ENCODE results near the gene RAI1.

The RAI1 gene

GRCh38 chr17:17743391-17744112 lies 62.3 kb downstream of the RAI1 start:
- H3K4me1 ChIP-seq, result peaks cover 0 to 56% (median 43%) of the 10 kb centered on the region in 4 donors
- intact Hi-C loops (cut with DNase I; ENCODE audit: low total_unique reads), result no loop called here
- no peaks in the 10 kb centered on the region for H3K9me3 ChIP-seq
- DNase-seq, result no peak
- H3K36me3 ChIP-seq, result no peaks in the 10 kb centered on the region
- H3K4me3 ChIP-seq, result no peak overlapping the region
- H3K27ac ChIP-seq, result no peak overlapping the region
- no peaks in the 10 kb centered on the region for H3K27me3 ChIP-seq
- no peak for TF ChIP-seq CTCF (IDR thresholded peaks at IDR 0.05)

GRCh38 chr17:17744116-17744515 lies 62.9 kb downstream of the RAI1 start:
- peaks cover 0 to 56% (median 44%) of the 10 kb centered on the region in 4 donors for H3K4me1 ChIP-seq
- no peak for DNase-seq
- H3K36me3 ChIP-seq, result no peaks in the 10 kb centered on the region
- no peak overlapping the region for H3K27ac ChIP-seq
- H3K9me3 ChIP-seq, result no peaks in the 10 kb centered on the region
- no peaks in the 10 kb centered on the region for H3K27me3 ChIP-seq
- intact Hi-C loops (cut with DNase I; ENCODE audit: low total_unique reads), result no loop called here
- TF ChIP-seq CTCF (IDR thresholded peaks at IDR 0.05), result no peak
- H3K4me3 ChIP-seq, result no peak overlapping the region

GRCh38 chr17:17745476-17746455 lies 64.5 kb downstream of the RAI1 start:
- no peak for DNase-seq

GRCh38 chr17:17748179-17748578 lies 66.9 kb downstream of the RAI1 start:
- intact Hi-C loops (cut with DNase I; ENCODE audit: low total_unique reads), result no loop called here
- peak overlapping the region; percentile 50 to 71 for H3K27ac ChIP-seq
- TF ChIP-seq CTCF (IDR thresholded peaks at IDR 0.05), result no peak
- DNase-seq, result no peak
- H3K9me3 ChIP-seq, result no peaks in the 10 kb centered on the region
- no peaks in the 10 kb centered on the region for H3K27me3 ChIP-seq
- no peaks in the 10 kb centered on the region for H3K36me3 ChIP-seq
- H3K4me1 ChIP-seq, result peaks cover 0 to 42% (median 35%) of the 10 kb centered on the region in 4 donors
- H3K4me3 ChIP-seq, result no peak overlapping the region

More at GRCh38 chr17:17745476-17746455, 64.5 kb downstream of the RAI1 start:
- H3K4me1 ChIP-seq, result peaks cover 0 to 48% (median 41%) of the 10 kb centered on the region in 4 donors
- H3K36me3 ChIP-seq, result no peaks in the 10 kb centered on the region
- H3K9me3 ChIP-seq, result no peaks in the 10 kb centered on the region
- intact Hi-C loops (cut with DNase I; ENCODE audit: low total_unique reads), result no loop called here
- H3K27ac ChIP-seq, result no peak overlapping the region
- TF ChIP-seq CTCF (IDR thresholded peaks at IDR 0.05), result no peak
- no peaks in the 10 kb centered on the region for H3K27me3 ChIP-seq
- H3K4me3 ChIP-seq, result no peak overlapping the region

GRCh38 chr17:17748604-17749003 lies 67.3 kb downstream of the RAI1 start:
- peaks cover 0 to 45% (median 36%) of the 10 kb centered on the region in 4 donors for H3K4me1 ChIP-seq
- peak overlapping the region; percentile 50 to 71 for H3K27ac ChIP-seq
- H3K27me3 ChIP-seq, result no peaks in the 10 kb centered on the region
- no peaks in the 10 kb centered on the region for H3K36me3 ChIP-seq
- DNase-seq, result no peak
- no peak overlapping the region for H3K4me3 ChIP-seq
- no peaks in the 10 kb centered on the region for H3K9me3 ChIP-seq
- no peak for TF ChIP-seq CTCF (IDR thresholded peaks at IDR 0.05)
- intact Hi-C loops (cut with DNase I; ENCODE audit: low total_unique reads), result no loop called here

All from tibial artery (tissue), 4 donors.